ENCODE results near the gene DEPP1. TPM values are rescaled to one million over a fixed set of nuclear protein-coding genes. Genes with fewer than 3 reads are reported as not detected.
A peak's percentile ranks its signal among the peaks of the same experiment; 100 is the strongest.

The DEPP1 gene
- total RNA-seq, 2 donors from 2014 or later: 226 to 230 TPM

- H3K36me3 ChIP-seq (replicated peaks in 1 of 2; ENCODE audit: insufficient read depth in 1 of 2, low read depth in 2 of 2): no peaks in the 10 kb centered on the region
- intact Hi-C loops (cut with DNase I): no loop called here
- no peaks in the 10 kb centered on the region for H3K9me3 ChIP-seq
- ATAC-seq (no peak), DNase-seq (peak in 2 of 4 donors; percentile 8 to 11)
- no peak overlapping the region for H3K4me3 ChIP-seq
- H3K27ac ChIP-seq: no peak overlapping the region
- 92 to 95% methylated on average over 8 to 10 of the region's 10 CpGs for whole genome bisulfite sequencing, 2 donors
- no peak for TF ChIP-seq CTCF (IDR thresholded peaks at IDR 0.05)
- no peak for TF ChIP-seq POLR2A (IDR thresholded peaks at IDR 0.05)
- peaks cover 77% of the 10 kb centered on the region for H3K4me1 ChIP-seq
- H3K27me3 ChIP-seq: no peaks in the 10 kb centered on the region
These were observed 5.3 kb upstream of the DEPP1 start for GRCh38 chr10:44983895-44984278.

DNA sequence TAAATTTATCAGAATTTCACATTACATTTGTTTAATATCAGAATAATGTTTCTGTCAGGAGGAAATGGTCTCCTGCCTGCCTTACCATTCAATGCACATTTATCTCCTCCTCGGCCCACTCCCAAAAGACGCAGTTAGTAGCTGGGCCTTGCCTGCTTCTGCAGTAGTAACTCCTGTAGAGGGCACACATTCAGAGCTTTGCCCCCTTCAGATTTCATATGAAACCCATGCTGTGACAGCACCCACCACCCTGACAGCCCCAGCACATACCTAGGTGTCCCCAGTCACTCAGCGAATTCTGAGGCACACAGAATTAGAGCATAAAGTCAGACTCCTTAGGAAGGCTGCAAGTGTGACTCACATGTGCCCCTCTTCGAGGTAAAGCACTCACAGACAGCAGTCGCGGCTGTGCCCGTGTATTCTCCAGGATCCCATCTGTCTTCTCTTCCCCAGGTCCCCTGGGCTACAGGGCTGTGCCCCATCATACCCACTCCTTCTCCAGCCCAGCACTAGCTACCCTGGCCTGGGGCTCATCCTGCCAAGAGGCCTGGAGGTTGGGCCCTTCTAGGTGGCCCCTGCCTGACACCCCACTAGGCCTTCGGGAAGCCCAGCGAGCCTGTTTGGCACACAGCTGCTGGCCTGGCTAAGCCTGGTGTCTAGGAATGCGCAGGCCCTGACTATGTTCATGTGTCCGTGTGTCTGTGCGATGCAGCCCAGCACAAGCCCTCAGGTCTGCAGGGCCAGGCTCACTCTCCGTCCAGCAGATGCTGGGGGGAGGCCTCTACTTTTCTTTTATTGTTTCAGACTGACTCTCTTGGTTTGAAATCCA is 4.7 kb upstream of the DEPP1 start:
- Histone ChIP-seq H3K9me3 (no peaks in the 10 kb centered on the region), H3K36me3 (replicated peaks in 1 of 2; ENCODE audit: insufficient read depth in 1 of 2, low read depth in 2 of 2) (no peaks in the 10 kb centered on the region), H3K4me1 (peaks cover 72% of the 10 kb centered on the region), H3K27me3 (no peaks in the 10 kb centered on the region), H3K4me3 (no peak overlapping the region), H3K27ac (no peak overlapping the region)
- DNase-seq: peak in 2 of 4 donors; percentile 10 to 11
- 93 to 96% methylated on average over 11 to 13 of the region's 13 CpGs for WGBS, 2 donors
- no peak for ATAC-seq
- intact Hi-C loops (cut with DNase I): no loop called here
- no peak for TF ChIP-seq POLR2A (IDR thresholded peaks at IDR 0.05)
- no peak for TF ChIP-seq CTCF (IDR thresholded peaks at IDR 0.05)

DNA sequence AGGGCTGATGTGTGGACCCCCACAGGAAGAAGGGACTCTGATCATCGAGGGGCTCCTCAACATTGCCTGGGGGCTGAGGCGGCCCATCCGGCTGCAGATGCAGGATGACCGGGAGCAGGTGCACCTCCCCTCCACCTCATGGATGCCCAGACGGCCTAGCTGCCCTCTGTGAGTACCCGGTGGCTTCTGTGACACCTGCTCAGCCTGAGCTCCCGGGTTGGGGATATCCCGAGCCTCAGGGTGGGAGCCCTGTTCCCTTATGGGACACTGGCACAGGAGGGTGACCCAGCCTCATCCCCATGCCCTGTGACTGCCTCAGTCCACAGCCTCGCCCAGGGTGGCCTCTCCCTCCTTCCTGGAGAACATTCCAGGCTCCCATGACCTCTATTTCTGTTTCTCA is 3.9 kb upstream of the DEPP1 start:
- DNase-seq (peak in 2 of 4 donors; percentile 1 to 15), ATAC-seq (no peak)
- H3K4me3 ChIP-seq: no peak overlapping the region
- WGBS, 2 donors: 88 to 89% methylated on average over 7 to 8 of the region's 9 CpGs
- TF ChIP-seq CTCF (IDR thresholded peaks at IDR 0.05) (no peak), POLR2A (IDR thresholded peaks at IDR 0.05) (no peak)
- H3K27ac ChIP-seq: peak overlapping the region; percentile 41 to 95 (median 91)
- intact Hi-C loops (cut with DNase I): no loop called here
- H3K27me3 ChIP-seq: no peaks in the 10 kb centered on the region
- H3K4me1 ChIP-seq: peaks cover 71% of the 10 kb centered on the region
- no peaks in the 10 kb centered on the region for H3K9me3 ChIP-seq
- no peaks in the 10 kb centered on the region for H3K36me3 ChIP-seq (replicated peaks in 1 of 2; ENCODE audit: insufficient read depth in 1 of 2, low read depth in 2 of 2)

DNA sequence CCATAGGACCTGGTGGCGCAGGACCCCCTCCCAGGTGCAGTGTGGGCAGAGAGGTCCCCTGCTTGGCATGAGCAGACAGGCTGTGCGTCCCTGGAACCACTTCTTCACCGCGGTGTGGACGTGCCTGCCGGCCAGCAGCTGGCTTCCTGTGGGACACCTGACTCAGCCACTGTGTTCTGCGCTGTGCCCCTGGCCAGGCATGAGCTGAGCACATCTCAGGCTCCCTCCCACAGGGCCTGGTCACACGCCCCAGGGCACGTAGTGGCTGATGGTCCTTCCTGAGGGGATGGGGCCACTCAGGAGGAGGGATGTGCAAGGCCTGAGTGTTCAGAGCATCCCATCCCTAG is 3.5 kb upstream of the DEPP1 start:
- no peaks in the 10 kb centered on the region for H3K9me3 ChIP-seq
- ATAC-seq (no peak), DNase-seq (peak in 2 of 4 donors; percentile 32 to 43)
- H3K4me3 ChIP-seq: no peak overlapping the region
- no peaks in the 10 kb centered on the region for H3K27me3 ChIP-seq
- peaks cover 75% of the 10 kb centered on the region for H3K4me1 ChIP-seq
- no peak for TF ChIP-seq CTCF (IDR thresholded peaks at IDR 0.05)
- peak in 1 of 3 donors; percentile 6 for TF ChIP-seq POLR2A (IDR thresholded peaks at IDR 0.05)
- H3K36me3 ChIP-seq (replicated peaks in 1 of 2; ENCODE audit: insufficient read depth in 1 of 2, low read depth in 2 of 2): no peaks in the 10 kb centered on the region
- intact Hi-C loops (cut with DNase I): no loop called here
- H3K27ac ChIP-seq: peak overlapping the region; percentile 41 to 95 (median 91)
- 81% methylated on average over 8 of the region's 9 CpGs; no CpG with 5 or more reads in 1 of the 2 donors for WGBS, 2 donors
